ENCODE measurements around the gene FGF19.

FGF19 gene, protein sequence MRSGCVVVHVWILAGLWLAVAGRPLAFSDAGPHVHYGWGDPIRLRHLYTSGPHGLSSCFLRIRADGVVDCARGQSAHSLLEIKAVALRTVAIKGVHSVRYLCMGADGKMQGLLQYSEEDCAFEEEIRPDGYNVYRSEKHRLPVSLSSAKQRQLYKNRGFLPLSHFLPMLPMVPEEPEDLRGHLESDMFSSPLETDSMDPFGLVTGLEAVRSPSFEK

DNA sequence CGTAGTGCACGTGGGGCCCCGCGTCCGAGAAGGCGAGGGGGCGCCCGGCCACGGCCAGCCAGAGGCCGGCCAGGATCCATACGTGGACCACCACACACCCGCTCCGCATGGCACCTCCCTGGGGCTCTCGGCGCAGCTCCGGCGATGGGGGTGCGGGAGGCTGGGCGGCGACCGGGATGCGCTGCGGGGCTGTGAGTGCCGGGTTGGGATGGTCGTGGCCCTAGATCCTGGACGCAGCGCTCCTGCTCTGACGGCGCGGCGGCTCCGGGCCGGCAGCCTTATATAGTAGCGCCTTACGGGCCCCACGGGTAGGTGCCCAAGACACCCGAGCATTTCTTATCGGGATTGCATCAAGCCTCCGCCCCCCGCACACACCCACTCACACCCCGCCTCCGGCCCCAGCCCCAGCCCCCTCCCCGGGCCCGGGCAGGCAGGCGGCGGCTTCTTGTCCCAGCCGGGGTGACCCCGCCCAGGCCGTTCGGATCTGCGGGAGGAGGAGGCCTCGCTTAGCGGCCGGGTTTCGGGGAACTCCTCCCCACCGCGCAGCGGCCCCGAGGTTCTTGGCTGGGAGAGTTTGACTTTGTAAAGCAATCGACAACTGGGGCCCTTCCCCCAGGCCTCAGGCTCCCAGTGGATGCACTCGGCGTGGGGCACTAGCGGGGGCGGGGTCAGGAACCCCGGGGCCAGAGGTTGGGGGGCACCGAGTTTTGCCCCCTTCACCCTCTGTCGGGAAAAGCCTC is at the start of gene FGF19:
TSS of gene FGF19 (minus strand) at position 255 of the 740 bp plus-strand sequence. CDS start at position 109, 146 bp downstream.
- DNase-seq = no peak

DNA sequence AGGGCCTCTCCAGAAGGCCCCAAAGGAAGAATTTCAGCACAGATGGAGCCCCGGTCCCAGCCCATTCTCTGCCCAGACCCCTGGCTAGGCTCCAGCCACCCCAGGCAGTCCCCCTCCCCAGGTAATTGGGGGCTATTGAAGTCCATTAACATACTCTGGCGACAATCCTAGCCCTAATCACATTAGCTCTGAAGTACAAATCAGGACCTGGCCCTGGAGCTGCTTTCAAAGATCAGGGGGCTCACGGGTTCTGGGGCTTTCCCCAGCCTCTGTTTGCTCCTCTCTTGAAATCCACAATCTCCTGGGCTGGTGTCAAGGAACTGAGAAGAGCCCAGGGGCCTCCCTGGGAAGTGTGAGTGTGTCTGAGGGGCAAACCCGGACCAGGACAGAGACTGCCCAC is 49.1 kb upstream of the FGF19 start:
- DNase-seq = no peak

DNA sequence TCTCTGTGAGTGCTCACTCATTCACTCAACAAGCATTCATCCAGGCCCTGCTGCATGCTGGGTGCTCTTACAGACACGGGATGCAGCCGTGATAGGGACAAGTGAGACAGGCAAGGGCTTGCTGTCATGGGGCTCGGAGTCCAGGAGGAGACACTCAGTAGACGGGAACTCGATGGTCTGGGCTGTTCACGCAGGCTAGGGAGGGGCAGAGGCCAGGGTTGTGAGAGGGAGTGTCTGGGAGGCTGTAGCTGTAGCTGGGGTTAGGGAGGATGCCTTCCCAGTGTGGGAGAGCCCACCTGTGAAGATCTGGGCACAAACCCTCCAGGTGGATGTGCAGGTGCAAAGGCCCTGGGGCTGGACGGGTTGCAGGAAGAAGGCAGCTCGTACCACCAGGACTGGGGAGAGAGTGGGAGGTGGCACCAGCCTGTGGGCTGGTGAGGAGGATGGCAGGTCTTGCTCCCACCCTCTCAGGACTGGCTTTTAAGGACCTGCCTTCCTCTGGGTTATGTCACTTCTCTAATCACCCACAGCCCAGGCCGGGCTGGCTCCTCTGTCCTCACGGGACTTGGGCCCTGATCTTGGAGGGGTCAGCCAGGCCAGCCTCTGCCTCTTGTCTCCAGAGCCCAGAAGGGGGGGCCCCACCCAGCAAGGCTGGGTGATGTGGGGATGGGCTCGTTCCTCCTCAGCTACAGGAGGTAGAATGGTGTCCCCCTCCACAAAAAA is 47.2 kb upstream of the FGF19 start:
- DNase-seq = no peak

GRCh38 chr11:69750108-69750850 is 46.5 kb upstream of the FGF19 start:
- DNase-seq = no peak

DNA sequence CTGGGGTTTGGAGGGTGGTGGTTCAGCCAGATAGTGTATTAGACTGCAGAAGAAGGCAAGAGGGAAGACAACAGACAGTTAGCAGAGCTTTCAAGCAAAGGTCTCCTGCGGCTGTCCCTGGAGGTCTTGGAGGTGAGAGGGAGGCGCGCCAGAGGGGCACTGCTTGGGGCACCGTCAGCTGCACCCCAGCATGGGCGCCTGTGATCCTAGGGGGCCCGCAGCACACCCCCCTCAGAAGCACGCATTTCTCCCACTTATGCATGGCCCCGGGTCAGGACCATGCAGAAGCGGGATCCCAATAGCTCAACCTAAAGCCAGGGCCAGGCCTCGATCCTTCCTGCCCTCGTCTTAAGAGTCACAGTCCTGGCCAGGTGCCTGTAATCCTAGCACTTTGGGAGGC is 44.8 kb upstream of the FGF19 start:
- no peak for DNase-seq

DNA sequence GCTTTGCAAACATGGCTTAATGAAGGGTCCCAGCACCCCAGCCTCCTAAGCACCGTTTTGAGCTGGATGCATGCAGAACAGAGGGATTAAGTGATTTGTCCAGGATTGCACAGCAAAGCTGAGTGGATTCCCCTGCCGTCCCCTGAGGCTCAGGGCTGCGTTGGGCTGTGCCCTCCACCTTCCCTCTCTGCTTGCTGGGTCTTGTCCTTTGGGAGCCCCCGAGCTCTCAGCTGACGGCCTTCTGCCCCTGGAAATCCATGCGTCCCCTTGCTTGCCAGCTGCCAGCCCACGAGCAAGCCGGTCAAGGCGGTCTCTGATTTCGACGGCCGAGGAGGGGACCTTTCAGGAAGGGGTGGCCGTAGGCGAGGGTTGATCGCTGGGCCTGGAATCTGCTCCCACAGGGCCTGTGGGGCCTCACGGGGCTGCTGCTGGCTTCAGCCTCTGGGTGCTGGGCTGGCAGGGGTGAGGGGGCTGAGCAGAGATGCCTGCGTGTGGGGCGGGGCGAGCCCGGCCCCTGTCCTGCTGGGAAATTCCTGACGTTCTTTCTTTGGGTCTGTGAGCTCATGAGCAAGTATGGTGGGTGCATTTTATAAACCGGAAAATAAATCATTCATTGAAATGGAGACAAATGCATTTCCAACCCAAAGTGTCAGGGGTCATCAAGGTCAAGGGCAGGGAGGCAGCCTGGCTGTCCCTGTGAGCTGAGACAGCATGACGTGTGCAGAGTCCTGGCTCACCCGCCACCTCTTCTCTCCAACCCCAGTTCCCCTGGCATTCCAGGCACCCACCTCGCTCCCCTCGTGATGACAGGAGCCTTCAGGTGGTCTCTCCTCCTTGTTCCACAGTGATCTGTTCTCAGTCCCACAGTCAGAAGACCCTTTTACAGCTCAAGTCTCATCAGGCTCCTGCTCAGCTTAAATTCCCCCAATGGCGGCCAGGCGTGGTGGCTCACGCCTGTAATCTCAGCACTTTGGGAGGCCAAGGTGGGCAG is 43.2 kb upstream of the FGF19 start:
- DNase-seq = no peak

DNA sequence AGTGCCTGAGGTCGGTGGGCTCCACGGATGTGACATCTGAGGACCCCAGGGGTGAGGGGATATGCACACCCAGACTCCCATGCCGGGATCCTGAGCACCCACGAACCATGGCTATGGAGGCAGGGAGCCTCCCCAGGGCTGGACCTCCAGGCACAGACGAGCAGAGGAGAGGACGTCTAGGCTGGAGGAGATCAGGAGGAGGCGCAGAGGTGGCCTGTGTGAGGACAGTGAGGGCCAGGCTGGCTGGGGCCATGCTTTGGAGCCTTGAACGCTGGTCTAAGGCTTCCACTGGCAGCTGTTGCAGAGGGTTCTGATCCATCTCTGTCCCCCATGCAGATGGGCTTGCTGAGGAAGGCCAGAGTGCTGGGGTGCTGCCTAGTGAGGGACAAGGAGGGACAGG is 42.3 kb upstream of the FGF19 start:
- no peak for DNase-seq

- DNase-seq = no peak
Observed at GRCh38 chr11:69745201-69745600, 41.4 kb upstream of the FGF19 start.

DNA sequence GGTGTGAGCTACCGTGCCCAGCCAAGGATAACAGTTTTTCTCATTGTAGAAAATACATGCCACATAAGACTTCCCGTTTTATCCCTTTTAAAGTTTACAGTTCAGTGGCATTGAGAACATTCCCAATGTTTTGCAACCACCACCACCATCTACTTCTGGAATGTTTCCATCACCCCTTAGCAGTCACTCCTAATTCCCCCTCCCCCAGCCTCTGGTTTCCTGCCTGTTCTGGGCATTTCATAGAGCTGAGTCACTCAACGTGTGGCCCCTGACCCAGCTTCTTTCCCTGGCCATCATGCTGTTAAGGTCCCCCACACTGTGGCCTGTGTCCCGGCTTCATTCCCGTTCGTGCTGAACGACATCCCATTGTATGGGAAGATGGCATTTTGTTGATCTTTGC is 40.6 kb upstream of the FGF19 start:
- DNase-seq = no peak

DNA sequence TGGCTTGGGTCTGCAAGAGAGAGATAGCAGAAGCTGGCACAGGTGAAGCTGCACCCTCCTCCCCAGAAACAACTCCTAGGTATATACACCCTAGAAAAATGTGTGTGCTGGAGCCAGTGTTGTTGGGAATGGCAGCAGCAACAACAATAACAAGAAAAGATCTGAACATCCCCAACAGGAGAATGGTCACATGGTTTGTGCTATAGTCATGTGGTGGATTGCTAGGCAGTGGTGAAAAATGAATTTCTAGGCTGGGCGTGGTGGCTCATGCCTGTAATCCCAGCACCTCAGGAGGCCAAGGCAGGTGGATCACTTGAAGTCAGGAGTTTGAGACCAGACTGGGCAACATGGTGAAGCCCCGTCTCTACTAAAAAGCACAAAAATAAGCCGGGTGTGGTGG is 31.0 kb upstream of the FGF19 start:
- DNase-seq = no peak

- no peak for DNase-seq
Observed at GRCh38 chr11:69734367-69734766, 30.5 kb upstream of the FGF19 start.

DNA sequence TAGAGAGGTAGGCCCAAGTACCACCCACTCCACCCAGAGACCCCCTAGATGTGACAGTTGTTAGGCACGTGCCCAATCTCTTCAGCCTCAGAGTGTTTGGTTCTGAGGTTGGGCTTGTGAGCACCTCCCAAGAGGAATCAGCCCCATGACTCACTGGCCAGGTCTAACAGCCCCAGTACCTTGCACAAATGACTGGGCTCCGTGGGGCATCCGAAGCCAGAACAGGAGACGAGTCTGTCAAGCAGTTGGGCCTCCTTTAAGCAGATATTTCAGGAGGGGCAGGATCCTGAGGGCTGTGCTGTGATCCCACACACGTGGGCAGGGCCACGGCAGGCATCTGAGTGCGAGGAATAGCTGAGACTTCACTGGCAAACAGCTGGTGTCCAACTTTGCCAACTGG is 29.1 kb upstream of the FGF19 start:
- DNase-seq = no peak

DNA sequence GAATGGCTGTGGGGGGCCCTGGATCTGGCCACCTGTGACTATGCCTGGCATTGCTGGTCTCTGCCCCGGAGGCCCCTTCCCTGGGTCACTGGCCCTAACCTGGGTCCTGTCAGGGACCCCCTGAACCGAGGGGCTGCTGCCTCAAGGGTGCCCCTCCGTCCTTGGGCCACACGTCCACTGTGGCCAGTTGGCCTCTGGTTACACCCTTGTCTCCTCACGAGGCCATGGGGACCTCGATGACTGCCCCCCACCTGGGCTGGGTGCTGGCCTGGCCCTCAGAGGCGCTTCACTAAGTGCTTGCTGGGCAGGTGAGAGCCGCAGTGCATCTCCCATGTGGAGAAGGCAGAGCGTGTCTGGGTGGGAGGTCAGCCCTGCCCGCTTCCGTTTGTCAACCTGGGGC is 27.3 kb upstream of the FGF19 start:
- DNase-seq = no peak

DNA sequence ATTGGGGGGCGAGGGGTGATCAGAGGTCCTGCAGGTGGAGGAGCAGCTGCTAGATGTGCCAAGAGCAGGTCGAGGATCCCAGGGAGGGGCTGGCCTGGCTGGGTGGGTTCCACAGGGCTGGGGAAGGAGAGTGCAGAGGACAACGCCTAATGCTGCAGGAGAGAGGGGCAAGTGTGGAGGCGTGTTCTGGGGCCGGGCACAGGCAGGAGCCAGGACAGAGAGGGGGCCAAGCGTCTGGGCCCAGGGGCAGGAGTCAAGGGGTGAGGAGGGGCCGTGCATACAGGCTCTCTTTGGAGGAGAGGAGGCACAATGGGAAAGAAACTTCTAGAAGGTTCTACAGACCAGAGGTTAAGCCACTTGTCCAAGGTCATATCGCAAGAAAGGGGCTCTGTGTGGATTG is 26.7 kb upstream of the FGF19 start:
- no peak for DNase-seq

- DNase-seq = no peak
Observed at GRCh38 chr11:69729252-69729651, 25.4 kb upstream of the FGF19 start.

DNA sequence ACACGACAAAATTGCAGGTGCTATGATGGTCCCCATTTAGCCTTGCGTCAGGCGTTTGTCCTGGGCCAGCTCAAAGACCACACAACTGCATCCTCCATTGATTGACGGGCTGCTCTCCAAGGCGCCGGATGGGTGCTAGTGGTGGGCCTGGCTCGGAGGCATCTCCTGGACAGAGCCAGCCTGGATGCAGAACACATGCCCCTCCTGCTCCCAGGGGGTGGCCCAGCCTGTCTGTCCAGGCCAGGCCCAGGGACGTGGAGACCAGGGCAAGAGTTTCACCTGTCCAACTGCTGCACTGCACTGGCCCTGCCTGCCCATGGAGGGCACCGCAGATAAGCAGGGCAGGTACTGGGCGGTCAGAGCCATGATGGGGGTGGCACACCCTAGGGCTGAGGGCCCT is 23.4 kb upstream of the FGF19 start:
- DNase-seq = no peak

DNA sequence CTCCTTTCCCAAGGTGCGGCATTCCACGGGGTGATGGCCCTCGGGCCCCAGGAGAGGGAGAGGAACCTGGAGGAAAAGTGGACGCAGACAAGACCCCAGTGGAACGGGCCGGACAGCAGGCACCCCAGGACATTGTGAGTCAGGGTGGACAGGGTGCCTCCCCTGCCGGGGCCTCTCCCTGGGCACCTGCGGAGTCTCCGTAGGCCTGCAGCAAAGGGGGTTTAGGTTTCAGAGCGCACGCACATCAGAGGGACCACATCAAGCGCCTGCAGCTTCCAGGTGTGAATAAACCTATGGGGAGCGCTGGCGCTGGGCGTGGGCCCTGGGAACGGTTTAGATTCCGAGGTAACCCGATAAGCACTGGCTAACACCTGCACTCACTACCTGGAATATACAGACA is 22.7 kb upstream of the FGF19 start:
- DNase-seq = no peak

- no peak for DNase-seq
Observed at GRCh38 chr11:69726019-69726418, 22.2 kb upstream of the FGF19 start.

- no peak for DNase-seq
Observed at GRCh38 chr11:69721745-69722144, 17.9 kb upstream of the FGF19 start.

GRCh38 chr11:69721106-69721505 is 17.3 kb upstream of the FGF19 start:
- no peak for DNase-seq

- DNase-seq = no peak
Observed at GRCh38 chr11:69718912-69719311, 15.1 kb upstream of the FGF19 start.

GRCh38 chr11:69718147-69718546 is 14.3 kb upstream of the FGF19 start:
- no peak for DNase-seq

Measured in SIG-M5 (cell line).